Adrenal gland (tissue), 5 donors: ENCODE data around the gene CEP131.

Experiments
- POLR2A ChIP-seq, 2 donors: fragments of 450-650 bp; IDR thresholded peaks; one replicate each; pipeline ENCODE4 v1.6.1; 2017; ENCODE audit warnings: antibody characterized with exemption in 2 of 2, mild to moderate bottlenecking in 2 of 2, moderate library complexity in 1 of 2
- TF ChIP-seq, protein P1 (sequence below), 6 experiments: fragments of 450-650 bp in 4 of 6; fragments of 200-600 bp in 2 of 6; sonication (generic) in 1 of 6; IDR thresholded peaks; 1 replicate in 5 of 6; 2 replicates in 1 of 6; pipeline versions ENCODE4 v1.5.1 to v1.8.0; 2016 to 2021; ENCODE audit warnings: antibody characterized with exemption in 6 of 6, mild to moderate bottlenecking in 2 of 6, moderate library complexity in 1 of 6
- donor health status: DM: no; HTN: no; CAD: no.

DNA sequence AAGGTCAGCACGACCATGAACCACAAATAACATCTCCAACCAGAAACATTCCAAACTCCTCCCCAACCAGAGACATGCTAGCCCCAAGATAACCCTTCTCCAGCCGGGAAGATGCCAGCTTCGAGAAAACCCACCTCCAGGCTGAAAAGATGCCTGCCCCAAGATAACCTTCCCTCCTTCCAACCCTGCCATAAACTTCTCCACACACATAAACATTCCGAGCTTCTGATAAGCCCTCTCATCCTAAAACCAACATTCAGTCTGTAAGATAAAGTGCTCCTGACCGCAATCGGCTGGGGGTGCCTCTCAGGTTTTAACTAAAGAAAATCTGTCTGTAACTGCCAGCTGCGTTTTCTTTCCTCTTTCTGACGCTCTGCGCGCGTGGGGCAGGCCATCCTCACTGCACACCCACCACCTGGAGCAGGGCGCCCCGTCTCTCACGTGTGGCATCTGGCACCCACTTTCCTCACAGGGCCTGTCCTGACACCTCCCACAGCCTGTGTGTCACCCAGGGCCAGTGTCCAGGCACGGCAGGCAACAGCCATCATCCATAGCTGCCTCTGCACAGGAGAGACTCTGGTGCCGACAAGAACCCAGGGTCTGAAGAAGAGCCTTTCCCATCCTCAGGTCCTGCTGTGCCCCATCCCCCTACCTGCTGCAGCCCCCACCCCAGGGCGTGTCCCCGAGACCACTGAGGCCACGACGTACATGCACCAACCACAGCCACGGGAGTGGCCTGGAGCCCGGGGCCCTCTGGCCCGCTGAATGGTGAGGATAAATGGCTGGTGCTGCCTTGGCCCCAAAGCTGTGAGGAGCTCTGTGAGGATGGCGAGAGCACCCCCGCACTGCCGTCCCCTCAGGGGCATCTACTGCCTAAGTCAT is 12.4 kb upstream of the CEP131 start:
- TF ChIP-seq, protein P1, sequence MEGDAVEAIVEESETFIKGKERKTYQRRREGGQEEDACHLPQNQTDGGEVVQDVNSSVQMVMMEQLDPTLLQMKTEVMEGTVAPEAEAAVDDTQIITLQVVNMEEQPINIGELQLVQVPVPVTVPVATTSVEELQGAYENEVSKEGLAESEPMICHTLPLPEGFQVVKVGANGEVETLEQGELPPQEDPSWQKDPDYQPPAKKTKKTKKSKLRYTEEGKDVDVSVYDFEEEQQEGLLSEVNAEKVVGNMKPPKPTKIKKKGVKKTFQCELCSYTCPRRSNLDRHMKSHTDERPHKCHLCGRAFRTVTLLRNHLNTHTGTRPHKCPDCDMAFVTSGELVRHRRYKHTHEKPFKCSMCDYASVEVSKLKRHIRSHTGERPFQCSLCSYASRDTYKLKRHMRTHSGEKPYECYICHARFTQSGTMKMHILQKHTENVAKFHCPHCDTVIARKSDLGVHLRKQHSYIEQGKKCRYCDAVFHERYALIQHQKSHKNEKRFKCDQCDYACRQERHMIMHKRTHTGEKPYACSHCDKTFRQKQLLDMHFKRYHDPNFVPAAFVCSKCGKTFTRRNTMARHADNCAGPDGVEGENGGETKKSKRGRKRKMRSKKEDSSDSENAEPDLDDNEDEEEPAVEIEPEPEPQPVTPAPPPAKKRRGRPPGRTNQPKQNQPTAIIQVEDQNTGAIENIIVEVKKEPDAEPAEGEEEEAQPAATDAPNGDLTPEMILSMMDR (IDR thresholded peaks at IDR 0.05) = no peak
- no peak for TF ChIP-seq POLR2A (IDR thresholded peaks at IDR 0.05)
